Thyroid gland (tissue), 4 donors: ENCODE results near the gene MTG1.

ENCODE experiments used
- CTCF ChIP-seq, 6 experiments: fragments of 200-600 bp in 3 of 6; fragments of 450-650 bp in 3 of 6; sonication (generic) in 3 of 6; IDR thresholded peaks; one replicate each; pipeline ENCODE4 v1.5.1; 2016 to 2019; ENCODE audit warnings: antibody characterized with exemption in 6 of 6, mild to moderate bottlenecking in 2 of 6, inconsistent platforms in 1 of 6, moderate library complexity in 1 of 6
- POLR2A ChIP-seq, 2 donors: fragments of 450-650 bp; IDR thresholded peaks; one replicate each; pipeline ENCODE4 v1.6.1; 2017; ENCODE audit warnings: antibody characterized with exemption in 2 of 2, mild to moderate bottlenecking in 2 of 2, moderate library complexity in 1 of 2

DNA sequence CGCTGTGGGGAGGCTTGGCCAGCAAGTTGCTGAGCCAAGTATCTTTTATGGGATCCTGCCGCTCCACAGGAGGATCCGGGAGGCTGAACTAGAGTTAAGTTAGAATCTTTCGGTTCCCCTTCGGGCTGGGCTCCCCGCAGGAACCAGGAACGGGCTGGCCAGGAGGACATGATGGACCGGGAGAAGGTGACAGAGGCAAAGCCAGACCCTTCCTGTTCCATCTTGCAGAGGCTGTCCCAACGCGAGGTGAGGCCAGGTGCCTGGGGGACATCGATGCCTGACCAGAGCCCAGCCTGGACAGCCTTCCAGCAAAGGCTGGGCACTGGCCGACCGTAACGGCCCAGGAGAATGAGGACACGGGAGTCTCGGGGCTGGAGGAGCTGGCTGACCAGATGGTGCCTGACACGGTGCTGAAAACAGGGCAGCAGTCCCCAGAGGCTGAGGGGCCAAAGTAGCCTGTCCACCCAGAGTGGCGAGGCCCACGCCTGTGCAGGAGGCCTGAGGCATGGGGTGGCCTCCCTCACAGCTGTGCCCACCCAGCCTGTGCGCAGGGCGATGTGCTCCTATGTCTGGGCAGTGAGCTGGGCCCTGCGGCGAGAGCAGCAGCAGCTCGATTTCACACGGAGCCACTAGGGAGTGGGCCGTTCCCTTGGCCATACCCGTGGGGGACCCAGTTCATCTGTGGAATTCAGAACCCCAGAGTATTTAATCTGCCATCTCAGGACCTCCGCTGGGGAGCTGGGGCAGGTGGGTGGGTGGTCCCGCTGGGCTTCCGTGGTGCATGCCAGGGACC is 16.7 kb upstream of the MTG1 start:
- TF ChIP-seq CTCF (IDR thresholded peaks at IDR 0.05), result no peak
- TF ChIP-seq POLR2A (IDR thresholded peaks at IDR 0.05), result no peak
